H1 (cell line): ENCODE data around the gene MTM1. TPM values are rescaled to one million over a fixed set of nuclear protein-coding genes. Genes with fewer than 3 reads are reported as not detected.
A peak's percentile ranks its signal among the peaks of the same experiment; 100 is the strongest.

Experiments used
- CTCF ChIA-PET: fragments of 300-600 bp; sonication (Branson Sonifier 250); formaldehyde crosslinking; loops from one replicate; lab custom pipeline; 2021; ENCODE audit not compliant: partially characterized antibody; lab: Charles Lee
- POLR2A ChIA-PET: fragments of 300-600 bp; sonication (Branson Sonifier 250); formaldehyde crosslinking; loops from one replicate; lab custom pipeline; 2021; ENCODE audit warnings: inconsistent platforms; ENCODE audit not compliant: partially characterized antibody; lab: Charles Lee
- DNase-seq, 2 experiments: peaks; one replicate each; pipeline versions ENCODE4 v3.0.0 to v3.0.0-alpha.2; 2010 to 2022; ENCODE audit warnings: low spot score in 2 of 2, low read depth in 1 of 2, mixed read lengths in 1 of 2
- FAIRE-seq: peaks from 2 replicates; lab custom pipeline; 2011; peaks lifted over from hg19 to GRCh38; lab: Jason Lieb, UNC
- H2AFZ ChIP-seq: 2 replicates; pipeline ENCODE4 v1.8.1; 2012; ENCODE audit warnings: low read length, inconsistent platforms
- H2AK5ac ChIP-seq: 2 replicates; pipeline ENCODE4 v1.6.1; 2013; ENCODE audit warnings: low read depth, low read length
- H2BK120ac ChIP-seq: replicated peaks from 2 replicates; pipeline ENCODE3; 2013; ENCODE audit warnings: low read depth, low read length, inconsistent platforms
- H2BK12ac ChIP-seq: 2 replicates; pipeline ENCODE4 v1.6.1; 2013; ENCODE audit warnings: low read depth, low read length
- H2BK15ac ChIP-seq: 2 replicates; pipeline ENCODE4 v1.6.1; 2013; ENCODE audit warnings: low read length
- H2BK20ac ChIP-seq: 2 replicates; pipeline ENCODE4 v1.6.1; 2013; ENCODE audit warnings: low read length
- H2BK5ac ChIP-seq: 2 replicates; pipeline ENCODE4 v1.6.1; 2013; ENCODE audit warnings: low read depth, low read length
- H3K14ac ChIP-seq: 2 replicates; pipeline ENCODE4 v1.6.1; 2013; ENCODE audit warnings: inconsistent platforms; ENCODE audit not compliant: insufficient read length
- H3K18ac ChIP-seq: 2 replicates; pipeline ENCODE4 v1.6.1; 2013; ENCODE audit warnings: low read length; ENCODE audit errors: extremely low read depth
- H3K23ac ChIP-seq: 2 replicates; pipeline ENCODE4 v1.6.1; 2013; ENCODE audit warnings: inconsistent platforms; ENCODE audit not compliant: insufficient read length
- H3K23me2 ChIP-seq: 2 replicates; pipeline ENCODE4 v1.6.1; 2013; ENCODE audit warnings: low read depth, low read length
- H3K27ac ChIP-seq: 2 replicates; pipeline ENCODE4 v1.6.1; 2011; ENCODE audit warnings: low read depth, low read length, inconsistent platforms
- H3K27me3 ChIP-seq, 4 experiments: replicated peaks in 1 of 4; 1 replicate in 1 of 4; 2 replicates in 3 of 4; pipeline versions ENCODE4 v1.6.1 to v1.8.1; 2011 to 2013; ENCODE audit warnings: low read length in 3 of 4, mild to moderate bottlenecking in 3 of 4, inconsistent platforms in 2 of 4, mixed read lengths in 2 of 4, moderate library complexity in 1 of 4; ENCODE audit not compliant: control insufficient read depth in 3 of 4, insufficient read depth in 3 of 4; ENCODE audit errors: extremely low read depth in 1 of 4
- H3K36me3 ChIP-seq, 4 experiments: 2 replicates each; pipeline versions ENCODE4 v1.6.1 to v1.8.1; 2011 to 2013; ENCODE audit warnings: mild to moderate bottlenecking in 4 of 4, low read length in 3 of 4, moderate library complexity in 2 of 4, control low read depth in 1 of 4, inconsistent platforms in 1 of 4; ENCODE audit not compliant: insufficient read depth in 4 of 4, control insufficient read depth in 2 of 4
- H3K4ac ChIP-seq: replicated peaks from 2 replicates; pipeline ENCODE3; 2013; ENCODE audit warnings: low read length, low read depth, mixed read lengths, inconsistent platforms; ENCODE audit not compliant: insufficient read length
- H3K4me1 ChIP-seq, 4 experiments: replicated peaks in 1 of 4; 1 replicate in 1 of 4; 2 replicates in 3 of 4; pipeline versions ENCODE4 v1.6.1 to v1.8.1; 2011 to 2013; ENCODE audit warnings: low read length in 3 of 4, inconsistent platforms in 2 of 4, mixed read lengths in 1 of 4; ENCODE audit not compliant: insufficient read depth in 4 of 4, control insufficient read depth in 3 of 4
- H3K4me2 ChIP-seq, 2 experiments: 2 replicates each; pipeline versions ENCODE4 v1.6.1 to v1.8.1; 2011 to 2013; ENCODE audit warnings: low read depth in 2 of 2, low read length in 2 of 2, control low read depth in 1 of 2, inconsistent platforms in 1 of 2, mild to moderate bottlenecking in 1 of 2; ENCODE audit not compliant: insufficient read depth in 1 of 2
- H3K4me3 ChIP-seq, 4 experiments: fragments of 200-600, 300-600 bp in 1 of 4; sonication (generic), shearing (Covaris generic), sonication (Bioruptor Twin) in 1 of 4; 2 replicates each; pipeline versions ENCODE4 v1.5.1 to v1.8.1; 2011 to 2016; ENCODE audit warnings: low read length in 4 of 4, low read depth in 3 of 4, control low read depth in 2 of 4, inconsistent platforms in 2 of 4, mild to moderate bottlenecking in 2 of 4, mixed read lengths in 1 of 4, moderate library complexity in 1 of 4; ENCODE audit not compliant: insufficient read depth in 2 of 4; ENCODE audit errors: extremely low read depth in 1 of 4
- H3K56ac ChIP-seq: replicated peaks from 2 replicates; pipeline ENCODE3; 2013; ENCODE audit warnings: low read depth, mild to moderate bottlenecking, mixed read lengths, low read length, inconsistent platforms; ENCODE audit not compliant: insufficient read length
- H3K79me1 ChIP-seq: 2 replicates; pipeline ENCODE4 v1.6.1; 2013; ENCODE audit warnings: low read depth, low read length, control low read depth
- H3K79me2 ChIP-seq, 2 experiments: 2 replicates each; pipeline versions ENCODE4 v1.6.1 to v1.8.1; 2012 to 2013; ENCODE audit warnings: low read length in 2 of 2, mild to moderate bottlenecking in 2 of 2, inconsistent platforms in 1 of 2; ENCODE audit not compliant: insufficient read depth in 2 of 2, control insufficient read depth in 1 of 2
- H3K9ac ChIP-seq, 4 experiments: replicated peaks in 1 of 4; 1 replicate in 1 of 4; 2 replicates in 3 of 4; pipeline versions ENCODE4 v1.6.1 to v1.8.1; 2011 to 2013; ENCODE audit warnings: low read depth in 3 of 4, low read length in 3 of 4, control low read depth in 2 of 4, mild to moderate bottlenecking in 2 of 4, moderate library complexity in 2 of 4, inconsistent platforms in 1 of 4; ENCODE audit errors: extremely low read depth in 1 of 4
- H3K9me3 ChIP-seq, 2 experiments: 2 replicates each; pipeline versions ENCODE4 v1.6.1 to v1.8.1; 2012 to 2013; ENCODE audit warnings: mild to moderate bottlenecking in 2 of 2, moderate library complexity in 2 of 2, control low read depth in 1 of 2, inconsistent platforms in 1 of 2, low read depth in 1 of 2, low read length in 1 of 2, mixed read lengths in 1 of 2; ENCODE audit not compliant: insufficient read depth in 2 of 2
- H4K20me1 ChIP-seq, 2 experiments: replicated peaks in 1 of 2; 2 replicates each; pipeline versions ENCODE3 to v1.8.1; 2011 to 2013; ENCODE audit warnings: inconsistent platforms in 2 of 2, low read length in 2 of 2, mild to moderate bottlenecking in 1 of 2; ENCODE audit not compliant: insufficient read depth in 2 of 2, control insufficient read depth in 1 of 2
- H4K5ac ChIP-seq: 2 replicates; pipeline ENCODE4 v1.6.1; 2013; ENCODE audit warnings: low read length, low read depth, mixed read lengths, inconsistent platforms; ENCODE audit not compliant: insufficient read length
- H4K8ac ChIP-seq: 2 replicates; pipeline ENCODE4 v1.8.0; 2013; ENCODE audit warnings: mild to moderate bottlenecking, moderate library complexity, low read length, inconsistent platforms; ENCODE audit not compliant: insufficient read depth; ENCODE audit errors: extremely low read depth
- H4K91ac ChIP-seq: replicated peaks from 2 replicates; pipeline ENCODE3; 2013; ENCODE audit warnings: low read length, mixed read lengths, inconsistent platforms; ENCODE audit not compliant: insufficient read length
- CREB1 ChIP-seq: IDR thresholded peaks from 2 replicates; pipeline ENCODE4 v1.6.1; 2012; ENCODE audit warnings: inconsistent platforms
- EGR1 ChIP-seq: IDR thresholded peaks from 2 replicates; pipeline ENCODE4 v1.6.1; 2011; ENCODE audit warnings: low read depth, low read length, borderline replicate concordance
- GTF2F1 ChIP-seq: IDR thresholded peaks from 2 replicates; pipeline ENCODE4 v1.6.1; 2012; ENCODE audit warnings: low read depth, low read length, improper control_type of control experiment, borderline replicate concordance
- NRF1 ChIP-seq: IDR thresholded peaks from 2 replicates; pipeline ENCODE4 v1.6.1; 2011; ENCODE audit warnings: mild to moderate bottlenecking, low read depth, low read length, improper control_type of control experiment
- POLR2A ChIP-seq, 2 experiments: IDR thresholded peaks; 1 replicate in 1 of 2; 2 replicates in 1 of 2; pipeline ENCODE4 v1.6.1; 2011; ENCODE audit warnings: low read depth in 2 of 2, low read length in 2 of 2, mild to moderate bottlenecking in 2 of 2; ENCODE audit errors: control extremely low read depth in 1 of 2
- POU5F1 ChIP-seq: IDR thresholded peaks from 2 replicates; pipeline ENCODE4 v1.6.1; 2011; ENCODE audit warnings: low read depth, mild to moderate bottlenecking, low read length, moderate library complexity
- RNF2 ChIP-seq: fragments of 200-900, 300-1000 bp; sonication (generic); IDR thresholded peaks from 2 replicates; pipeline ENCODE4 v1.7.1; 2016; ENCODE audit warnings: borderline replicate concordance, low read depth, mild to moderate bottlenecking, antibody characterized with exemption, low read length; ENCODE audit not compliant: poor library complexity, severe bottlenecking; ENCODE audit errors: missing control alignments
- SIN3A ChIP-seq, 2 experiments: IDR thresholded peaks in 1 of 2; conservative IDR thresholded peaks in 1 of 2; 2 replicates each; pipeline ENCODE4 v1.6.1; 2011 to 2012; ENCODE audit warnings: low read length in 2 of 2, improper control_type of control experiment in 1 of 2, low read depth in 1 of 2, mild to moderate bottlenecking in 1 of 2
- TAF1 ChIP-seq: IDR thresholded peaks from 2 replicates; pipeline ENCODE4 v1.6.1; 2011; ENCODE audit warnings: mild to moderate bottlenecking, low read depth, low read length
- YY1 ChIP-seq: IDR thresholded peaks from 2 replicates; pipeline ENCODE4 v1.6.1; 2011; ENCODE audit warnings: low read depth, mild to moderate bottlenecking, low read length
- ZNF274 ChIP-seq: IDR thresholded peaks from 2 replicates; pipeline ENCODE4 v1.7.0; 2012; ENCODE audit warnings: low read length, borderline replicate concordance; ENCODE audit errors: extremely low read depth
- WGBS, 2 experiments: shearing (Covaris generic) in 1 of 2; methylation state at CpG; one replicate each; pipeline versions ENCODE4 v1.1.6 to v1.1.7; 2013 to 2015; ENCODE audit warnings: low lambda C conversion rate in 2 of 2, mixed read lengths in 2 of 2, inconsistent platforms in 1 of 2, low coverage in 1 of 2, missing lambda C conversion rate in 1 of 2; ENCODE audit not compliant: insufficient replicate concordance in 2 of 2, insufficient coverage in 1 of 2, insufficient read length in 1 of 2; ENCODE audit errors: extremely low coverage in 1 of 2, missing lambda C conversion rate in 1 of 2; 5-methylcytosine and 5-hydroxymethylcytosine counted together
- polyA plus RNA-seq, 7 experiments: library from polyadenylated mRNA; depleted of rRNA in 3 of 7; stranded (reverse) in 5 of 7; unstranded in 2 of 7; fragments of >200 nt in 5 of 7; fragments of 200-250 nt in 2 of 7; gene quantifications; 1 replicate in 5 of 7; 2 replicates in 1 of 7; 4 replicates in 1 of 7; pipeline versions ENCODE4 v1.2.1 to v1.2.3, GENCODE V29; 2011 to 2013; ENCODE audit warnings: missing spikeins in 2 of 7, mixed read lengths in 2 of 7
- total RNA-seq: library from RNA; stranded (reverse); fragmentation: NEBNext Ultra II Directional; extraction: Animal tissue kit (Norgen Biotek cat#: 25700); gene quantifications from 2 replicates; pipeline ENCODE4 v1.2.1, GENCODE V29; 2021

The MTM1 gene
- total and polyA plus RNA-seq, 2 of the 8 experiments (the other 6 are each of a cell fraction or from before 2014, with no cell fraction given): 2.3 to 8.4 TPM

GRCh38 chrX:150692831-150693724, 124.7 kb downstream of the MTM1 start, which contains the start of gene MTMR1:
TSS of gene MTMR1 (plus strand) at chrX:150693396. CDS start at chrX:150693531, 135 bp downstream.
- peak within 1 kb of the TSS; percentile 21 for H4K5ac ChIP-seq
- H2BK120ac ChIP-seq: no peak within 1 kb of the TSS
- peak within 1 kb of the TSS in 1 of 4 experiments; percentile 67; a peak in 1 of 7 replicates for H3K9ac ChIP-seq
- H3K56ac ChIP-seq: peak within 1 kb of the TSS; percentile 46
- H3K14ac ChIP-seq: peak within 1 kb of the TSS; percentile 87
- H4K8ac ChIP-seq: peak within 1 kb of the TSS; percentile 80
- H3K36me3 ChIP-seq: no peaks in the 10 kb centered on the region
- no peak for FAIRE-seq
- H3K27me3 ChIP-seq: no peaks in the 10 kb centered on the region
- H4K20me1 ChIP-seq: no peaks in the 10 kb centered on the region
- H2BK15ac ChIP-seq: no peak within 1 kb of the TSS
- no peak within 1 kb of the TSS for H4K91ac ChIP-seq
- peaks cover 2% of the 10 kb centered on the region; the same call in 1 of the 2 replicates for H3K23me2 ChIP-seq
- H2BK12ac ChIP-seq: no peak within 1 kb of the TSS
- no peak within 1 kb of the TSS for H3K23ac ChIP-seq
- H3K79me2 ChIP-seq: peaks cover 0 to 3% of the 10 kb centered on the region in 2 experiments; a peak in 2 of 4 replicates
- WGBS, 2 experiments: 27% methylated on average over 2 of the region's 92 CpGs; no CpG with 5 or more reads in 1 of the 2 experiments
- peak within 1 kb of the TSS; percentile 65 to 84 (median 72) for H3K4me3 ChIP-seq
- H3K9me3 ChIP-seq: no peaks in the 10 kb centered on the region
- H3K4me1 ChIP-seq: peaks cover 0 to 7% (median 0%) of the 10 kb centered on the region in 4 experiments; a peak in 2 of 7 replicates
- POLR2A ChIA-PET: interaction anchor here (0.7 to 1.1 kb wide), 2 partner anchors 10 to 296 kb away, joined by 3 to 4 read pairs; no protein-coding TSS in a partner anchor
- CTCF ChIA-PET: interaction anchor here (0.7 to 1.3 kb wide), 4 partner anchors 9 to 22 kb away, joined by 3 to 6 read pairs (median 4); no protein-coding TSS in a partner anchor
- H3K18ac ChIP-seq: no peak within 1 kb of the TSS; the same call in 1 of the 2 replicates
- no peak within 1 kb of the TSS for H2BK5ac ChIP-seq
- H3K4me2 ChIP-seq: peak within 1 kb of the TSS; percentile 68 to 85
- no peak within 1 kb of the TSS for H2BK20ac ChIP-seq
- H3K27ac ChIP-seq: no peak within 1 kb of the TSS
- no peak for DNase-seq
- no peaks in the 10 kb centered on the region for H3K79me1 ChIP-seq
- H2AK5ac ChIP-seq: no peak within 1 kb of the TSS
- H2AFZ ChIP-seq: peak within 1 kb of the TSS; percentile 85; the same call in 1 of the 2 replicates
- H3K4ac ChIP-seq: no peak within 1 kb of the TSS
- no peak for TF ChIP-seq CREB1
- no peak for TF ChIP-seq RNF2
- no peak for TF ChIP-seq EGR1
- TF ChIP-seq POU5F1: no peak
- TF ChIP-seq POLR2A (IDR thresholded peaks at IDR 0.05; ENCODE audit: control extremely low read depth in 1 of 2, low read depth in 2 of 2, low read length in 2 of 2): no peak
- TF ChIP-seq YY1: peak; percentile 63; the same call in 1 of the 2 replicates
- TF ChIP-seq NRF1: no peak
- no peak for TF ChIP-seq ZNF274
- TF ChIP-seq GTF2F1: no peak
- TF ChIP-seq TAF1: peak; percentile 45; the same call in 1 of the 2 replicates
- peak in 1 of 2 experiments; percentile 26; a peak in 1 of 4 replicates for TF ChIP-seq SIN3A (conservative IDR thresholded peaks at IDR 0.05 in 1 of 2, IDR thresholded peaks at IDR 0.05 in 1 of 2; ENCODE audit: low read depth in 1 of 2, low read length in 2 of 2)
